ENCODE measurements around the gene RPL12. TPM values are rescaled to one million over a fixed set of nuclear protein-coding genes. Genes with fewer than 3 reads are reported as not detected.

RPL12 gene
- total and polyA plus RNA-seq, 9 of the 15 experiments (the other 6 are each of a cell fraction or from before 2014, with no cell fraction given) = 1,614 to 4,558 (median 2,531) TPM

DNA sequence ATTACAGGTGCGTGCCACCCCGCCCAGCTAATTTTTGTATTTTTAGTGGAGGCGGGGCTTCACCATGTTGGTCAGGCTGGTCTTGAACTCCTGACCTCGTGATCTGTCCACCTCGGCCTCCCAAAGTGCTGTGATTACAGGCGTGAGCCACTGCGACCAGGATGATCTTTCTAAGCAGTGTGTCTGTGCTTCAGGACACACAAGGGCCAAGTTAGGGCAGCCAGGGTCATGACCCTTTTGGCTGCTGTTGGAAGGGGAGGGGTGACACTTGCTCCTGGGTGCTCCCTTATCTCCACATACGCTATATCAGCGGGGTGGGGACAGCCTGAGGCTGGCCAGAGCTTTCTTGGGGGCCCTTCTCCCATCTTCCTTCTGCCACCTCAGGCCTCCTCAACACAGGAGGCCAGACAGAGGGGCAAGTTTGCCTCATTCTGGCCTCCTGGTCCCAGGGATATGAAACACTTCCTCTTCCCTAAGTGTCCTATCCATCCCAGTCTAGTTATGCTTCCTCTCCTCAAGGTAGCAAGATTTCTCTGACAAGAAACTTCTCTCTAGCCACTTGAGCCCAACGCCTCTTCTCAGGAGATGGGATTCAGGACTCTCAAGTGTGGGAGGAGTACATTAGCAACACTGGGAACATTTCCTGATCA, 28.9 kb downstream of the RPL12 start:
- Histone ChIP-seq H2AFZ (ENCODE audit: low read depth, low read length) (no peak overlapping the region), H3K9me3 (replicated peaks; ENCODE audit: control insufficient read depth, insufficient read depth, low read depth, low read length) (no peaks in the 10 kb centered on the region), H4K20me1 (replicated peaks; ENCODE audit: control insufficient read depth, insufficient read depth, low read length) (0 out of 2 replicates have a peak, but pooled peaks cover 4% of the 10 kb centered on the region), H3K9me1 (ENCODE audit: control insufficient read depth, insufficient read depth, low read length) (no peaks in the 10 kb centered on the region), H3K4me1 (replicated peaks in 1 of 2; ENCODE audit: control insufficient read depth in 2 of 2, insufficient read depth in 2 of 2, low read length in 2 of 2) (peaks cover 32 to 41% of the 10 kb centered on the region in 2 experiments), H3K79me2 (ENCODE audit: control insufficient read depth, insufficient read depth, low read length) (peaks cover 35% of the 10 kb centered on the region), H3K36me3 (ENCODE audit: control insufficient read depth, insufficient read depth, low read length) (peaks cover 3% of the 10 kb centered on the region; the same call in 2 of the 3 replicates), H3K27ac (ENCODE audit: extremely low read depth, low read depth, low read length) (peak overlapping the region; percentile 6; the same call in 1 of the 3 replicates), H3K9ac (ENCODE audit: insufficient read depth in 1 of 2, low read depth in 2 of 2, low read length in 2 of 2) (peak overlapping the region in 1 of 2 experiments; percentile 66; a peak in 1 of 4 replicates), H3K4me2 (ENCODE audit: insufficient read depth, low read length) (peak overlapping the region; percentile 97), H3K4me3 (peak overlapping the region; percentile 87; the same call in 1 of the 2 replicates), H3K27me3 (ENCODE audit: control insufficient read depth in 2 of 2, insufficient read depth in 2 of 2, low read length in 2 of 2) (no peaks in the 10 kb centered on the region)
- CTCF ChIA-PET (ENCODE audit: low intra/inter-chr PET ratio) = no interaction called here
- in situ Hi-C loops (cut with MboI) = no loop called here
- no TSS peak for BruUV-seq (replicated peaks)
- FAIRE-seq = peak; percentile 79
- DNase-seq (ENCODE audit: extremely low read depth in 1 of 4, low spot score in 3 of 4) = peak; percentile 45 to 86 (median 58)
- 22% methylated on average over 10 of the region's 10 CpGs for WGBS (ENCODE audit: insufficient coverage, low coverage, missing lambda C conversion rate)
- intact Hi-C loops (cut with micrococcal nuclease) = loop anchor here (10.0 kb wide), 1 partner anchor 197 kb away; no protein-coding TSS in a partner anchor
- POLR2A ChIA-PET = interaction anchor here (0.6 to 2.5 kb wide), 4 partner anchors 16 to 198 kb away, joined by 3 to 30 read pairs (median 4); no protein-coding TSS in a partner anchor
- peak; percentile 35 for ATAC-seq
- no peak for TF ChIP-seq ZNF764 (CRISPR knock-in tag; IDR thresholded peaks at IDR 0.05; ENCODE audit: low read depth)
- no peak for TF ChIP-seq CREBBP (IDR thresholded peaks at IDR 0.05; ENCODE audit: low read depth, low read length)
- no peak for TF ChIP-seq TEAD2 (tag; IDR thresholded peaks at IDR 0.05)
- no peak for TF ChIP-seq PRMT5 (CRISPR knock-in tag; IDR thresholded peaks at IDR 0.05)
- TF ChIP-seq SMARCE1 (IDR thresholded peaks at IDR 0.05) = 0 out of 2 replicates have a peak, but pooled peaks have one; percentile 46
- TF ChIP-seq, protein P1, sequence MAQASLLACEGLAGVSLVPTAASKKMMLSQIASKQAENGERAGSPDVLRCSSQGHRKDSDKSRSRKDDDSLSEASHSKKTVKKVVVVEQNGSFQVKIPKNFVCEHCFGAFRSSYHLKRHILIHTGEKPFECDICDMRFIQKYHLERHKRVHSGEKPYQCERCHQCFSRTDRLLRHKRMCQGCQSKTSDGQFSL (CRISPR knock-in tag; IDR thresholded peaks at IDR 0.05) = no peak
- TF ChIP-seq, protein P1 (tag; IDR thresholded peaks at IDR 0.05) = no peak
- no peak for TF ChIP-seq CLOCK (CRISPR knock-in tag; IDR thresholded peaks at IDR 0.05; ENCODE audit: borderline replicate concordance)
- no peak for TF ChIP-seq RBM39 (optimal IDR thresholded peaks at IDR 0.05; ENCODE audit: low read depth, low read length)
- no peak for TF ChIP-seq KDM2B (CRISPR knock-in tag; IDR thresholded peaks at IDR 0.05)
- TF ChIP-seq GTF2A2 (tag; IDR thresholded peaks at IDR 0.05) = no peak
- TF ChIP-seq BCOR (IDR thresholded peaks at IDR 0.05) = no peak; the same call in 1 of the 2 replicates
- no peak for TF ChIP-seq ZNF280A (IDR thresholded peaks at IDR 0.05; ENCODE audit: low read depth, partially characterized antibody)
- no peak for TF ChIP-seq ATF1 (CRISPR knock-in tag; IDR thresholded peaks at IDR 0.05)
- TF ChIP-seq ATF1 (tag; IDR thresholded peaks at IDR 0.05) = peak; percentile 46; the same call in 1 of the 2 replicates
- TF ChIP-seq ADNP (tag; IDR thresholded peaks at IDR 0.05) = 0 out of 2 replicates have a peak, but pooled peaks have one; percentile 62

Measured in K562 (cell line).